IMR-90 (cell line): ENCODE results near the gene GRB10. TPM values are rescaled to one million over a fixed set of nuclear protein-coding genes. Genes with fewer than 3 reads are reported as not detected.

Source experiments
- ATAC-seq: fragments of 200-7000 bp; cut with Tn5 transposase; 2 replicates; pipeline ENCODE4 v1.9.1; 2020; ENCODE audit warnings: low read depth, mild to moderate bottlenecking, moderate library complexity
- BruUV-seq: library from RNA; stranded (reverse); fragments of 400-500 nt; replicated peaks from 2 replicates; lab custom pipeline; 2021; lab: Mats Ljungman, UMichigan
- CTCF ChIA-PET: fragments of 300-600 bp; formaldehyde crosslinking; extraction: SDS; loops from one replicate; lab custom pipeline; 2021; ENCODE audit warnings: antibody characterized with exemption; lab: Yijun Ruan, JAX
- POLR2A ChIA-PET: fragments of 300-600 bp; sonication (Branson Sonifier 250); formaldehyde crosslinking; loops from one replicate; lab custom pipeline; 2022; ENCODE audit warnings: antibody characterized with exemption; ENCODE audit not compliant: unreplicated experiment; lab: Charles Lee
- DNase-seq: peaks from one replicate; pipeline ENCODE4 v3.0.0; 2013
- H2AFZ ChIP-seq: replicated peaks from 2 replicates; pipeline ENCODE3; 2013; ENCODE audit warnings: low read length, mild to moderate bottlenecking; ENCODE audit not compliant: poor library complexity
- H2AK5ac ChIP-seq: 2 replicates; pipeline ENCODE4 v1.6.1; 2013; ENCODE audit warnings: low read depth, low read length, inconsistent platforms
- H2AK9ac ChIP-seq: replicated peaks from 2 replicates; pipeline ENCODE3; 2013; ENCODE audit warnings: mild to moderate bottlenecking, low read depth, low read length, moderate library complexity; ENCODE audit not compliant: poor library complexity
- H2BK120ac ChIP-seq: 2 replicates; pipeline ENCODE4 v1.6.1; 2013; ENCODE audit warnings: low read depth, low read length, inconsistent platforms
- H2BK15ac ChIP-seq: 3 replicates; pipeline ENCODE4 v1.6.1; 2013; ENCODE audit warnings: low read depth, low read length, inconsistent platforms
- H2BK20ac ChIP-seq: 2 replicates; pipeline ENCODE4 v1.6.1; 2013; ENCODE audit warnings: low read depth, mild to moderate bottlenecking, inconsistent platforms, low read length, moderate library complexity
- H2BK5ac ChIP-seq: 2 replicates; pipeline ENCODE4 v1.6.1; 2013; ENCODE audit warnings: mild to moderate bottlenecking, low read depth, low read length, inconsistent platforms; ENCODE audit not compliant: poor library complexity, severe bottlenecking
- H3K14ac ChIP-seq: replicated peaks from 2 replicates; pipeline ENCODE4 v1.6.1; 2013; ENCODE audit warnings: low read depth, low read length, inconsistent platforms
- H3K18ac ChIP-seq: 2 replicates; pipeline ENCODE4 v1.6.1; 2013; ENCODE audit warnings: low read depth, low read length, control low read depth
- H3K23ac ChIP-seq: 2 replicates; pipeline ENCODE4 v1.6.1; 2013; ENCODE audit warnings: low read depth, low read length, inconsistent platforms
- H3K27ac ChIP-seq: 2 replicates; pipeline ENCODE4 v1.5.1; 2013; ENCODE audit warnings: mild to moderate bottlenecking, control low read depth, low read length; ENCODE audit not compliant: insufficient read depth
- H3K27me3 ChIP-seq: 2 replicates; pipeline ENCODE4 v1.6.1; 2013; ENCODE audit warnings: low read length; ENCODE audit not compliant: control insufficient read depth, insufficient read depth
- H3K36me3 ChIP-seq: 2 replicates; pipeline ENCODE4 v1.6.1; 2013; ENCODE audit warnings: low read length, mixed read lengths; ENCODE audit not compliant: control insufficient read depth, insufficient read depth
- H3K4ac ChIP-seq: 2 replicates; pipeline ENCODE4 v1.6.1; 2013; ENCODE audit warnings: low read depth, low read length, inconsistent platforms
- H3K4me1 ChIP-seq: 2 replicates; pipeline ENCODE4 v1.6.1; 2013; ENCODE audit warnings: low read length, mixed read lengths; ENCODE audit not compliant: control insufficient read depth, insufficient read depth
- H3K4me2 ChIP-seq: 2 replicates; pipeline ENCODE4 v1.6.1; 2013; ENCODE audit warnings: low read depth, mild to moderate bottlenecking, control low read depth, low read length, moderate library complexity
- H3K4me3 ChIP-seq: 2 replicates; pipeline ENCODE4 v1.5.1; 2013; ENCODE audit warnings: low read depth, mild to moderate bottlenecking, control low read depth, low read length, moderate library complexity; ENCODE audit not compliant: insufficient read depth
- H3K56ac ChIP-seq: 2 replicates; pipeline ENCODE4 v1.6.1; 2013; ENCODE audit warnings: low read length, inconsistent platforms; ENCODE audit not compliant: insufficient read depth; ENCODE audit errors: extremely low read depth
- H3K79me1 ChIP-seq, 2 experiments: 2 replicates each; pipeline ENCODE4 v1.6.1; 2013; ENCODE audit warnings: low read length in 2 of 2, inconsistent platforms in 1 of 2, low read depth in 1 of 2
- H3K9ac ChIP-seq: 2 replicates; pipeline ENCODE4 v1.6.1; 2013; ENCODE audit warnings: low read depth, low read length, control low read depth
- H3K9me1 ChIP-seq: 2 replicates; pipeline ENCODE4 v1.6.1; 2013; ENCODE audit warnings: low read length, inconsistent platforms; ENCODE audit not compliant: insufficient read depth
- H3K9me3 ChIP-seq: 2 replicates; pipeline ENCODE4 v1.6.1; 2013; ENCODE audit warnings: low read length; ENCODE audit not compliant: control insufficient read depth, insufficient read depth
- H4K20me1 ChIP-seq: 2 replicates; pipeline ENCODE4 v1.6.1; 2013; ENCODE audit warnings: low read length, inconsistent platforms; ENCODE audit not compliant: insufficient read depth
- H4K5ac ChIP-seq: 2 replicates; pipeline ENCODE4 v1.6.1; 2013; ENCODE audit warnings: mild to moderate bottlenecking, low read depth, low read length, control low read depth
- H4K8ac ChIP-seq, 2 experiments: 2 replicates each; pipeline ENCODE4 v1.6.1; 2013; ENCODE audit warnings: low read depth in 2 of 2, low read length in 2 of 2, control low read depth in 1 of 2, inconsistent platforms in 1 of 2
- H4K91ac ChIP-seq: 2 replicates; pipeline ENCODE4 v1.6.1; 2013; ENCODE audit warnings: low read depth, low read length, inconsistent platforms; ENCODE audit not compliant: insufficient read depth
- BHLHE40 ChIP-seq: fragments of 150-350 bp; IDR thresholded peaks from 2 replicates; pipeline ENCODE4 v1.6.1; 2016; ENCODE audit warnings: mild to moderate bottlenecking, low read depth, low read length
- CTCF ChIP-seq: conservative IDR thresholded peaks from 2 replicates; pipeline ENCODE4 v1.5.1; 2012; ENCODE audit warnings: mild to moderate bottlenecking, low read depth, low read length, improper control_type of control experiment
- USF2 ChIP-seq: fragments of 150-350 bp; IDR thresholded peaks from 2 replicates; pipeline ENCODE4 v1.6.1; 2017; ENCODE audit warnings: mild to moderate bottlenecking, antibody characterized with exemption, low read length, low read depth
- WGBS, 2 experiments: methylation state at CpG; one replicate each; pipeline versions ENCODE4 v1.1.5 to v1.1.7; 2013; ENCODE audit warnings: missing lambda C conversion rate in 2 of 2; ENCODE audit not compliant: insufficient read length in 1 of 2; ENCODE audit errors: extremely low coverage in 2 of 2; 5-methylcytosine and 5-hydroxymethylcytosine counted together
- dilution Hi-C: fragments of 300-500 bp; cut with HindIII; formaldehyde crosslinking; loops from one replicate; pipeline ENCODE4 v1.14.3; 2018; ENCODE audit warnings: low sequenced_read_pairs; ENCODE audit not compliant: unreplicated experiment
- in situ Hi-C: fragments of 300-500 bp; cut with MboI; formaldehyde crosslinking; loops from 3 replicates; pipeline ENCODE4 v1.14.3; 2019; ENCODE audit warnings: low sequenced_read_pairs, inconsistent platforms, mixed read lengths
- intact Hi-C: fragments of 100-400 bp; cut with micrococcal nuclease; formaldehyde crosslinking; loops from 2 replicates; pipeline ENCODE4 v1.10.0; 2022
- polyA plus RNA-seq, 3 experiments: library from polyadenylated mRNA; depleted of rRNA; stranded (reverse); fragments of >200 nt; gene quantifications; 2 replicates each; pipeline ENCODE4 v1.2.3, GENCODE V29; 2012; ENCODE audit warnings: low replicate concordance in 1 of 3
- total RNA-seq: library from RNA; depleted of rRNA; stranded (reverse); fragments of >200 nt; gene quantifications from 2 replicates; pipeline ENCODE4 v1.2.3, GENCODE V29; 2012

The GRB10 gene
- total and polyA plus RNA-seq, 2 of the 4 experiments (the other 2 are of a cell fraction), result 6.3 to 15.1 TPM

GRCh38 chr7:50626286-50626685 is 156.4 kb downstream of the GRB10 start:
- Histone ChIP-seq H3K79me1 (peaks cover 0 to 8% of the 10 kb centered on the region in 2 experiments; a peak in 2 of 4 replicates), H3K27ac (no peak overlapping the region), H3K36me3 (peaks cover 8% of the 10 kb centered on the region), H2AK9ac (no peak overlapping the region), H4K20me1 (peaks cover 13% of the 10 kb centered on the region; the same call in 1 of the 2 replicates), H3K4me3 (no peak overlapping the region), H3K4me1 (no peaks in the 10 kb centered on the region), H3K27me3 (no peaks in the 10 kb centered on the region), H4K5ac (no peak overlapping the region), H3K9ac (no peak overlapping the region), H2BK120ac (no peak overlapping the region), H4K91ac (no peak overlapping the region), H3K56ac (no peak overlapping the region), H3K9me3 (no peaks in the 10 kb centered on the region), H2BK15ac (no peak overlapping the region), H3K4me2 (no peak overlapping the region), H3K9me1 (peaks cover 2% of the 10 kb centered on the region; the same call in 1 of the 2 replicates), H2AFZ (no peak overlapping the region), H3K23ac (no peak overlapping the region), H3K14ac (no peak overlapping the region), H4K8ac (no peak overlapping the region), H2BK5ac (no peak overlapping the region), H3K4ac (no peak overlapping the region), H2BK20ac (no peak overlapping the region), H2AK5ac (no peak overlapping the region), H3K18ac (no peak overlapping the region)
- dilution Hi-C loops, result no loop called here
- no TSS peak for BruUV-seq
- ChIA-PET POLR2A (no interaction called here), CTCF (no interaction called here)
- intact Hi-C loops, result no loop called here
- DNase-seq (no peak), ATAC-seq (no peak)
- no peak for TF ChIP-seq USF2
- TF ChIP-seq CTCF, result no peak
- TF ChIP-seq BHLHE40, result no peak
- in situ Hi-C loops, result no loop called here
- WGBS, 2 experiments, result no CpG with 5 or more reads among the region's 3 CpGs
